HG02852 (cell line): Measurements from ENCODE around the gene DISP1.

Experiments used
- ATAC-seq: cut with Tn5 transposase; IDR thresholded peaks from one replicate; pipeline ENCODE4 v1.9.1; 2021; ENCODE audit warnings: mild to moderate bottlenecking, moderate library complexity; ENCODE audit not compliant: unreplicated experiment

The DISP1 gene

DNA sequence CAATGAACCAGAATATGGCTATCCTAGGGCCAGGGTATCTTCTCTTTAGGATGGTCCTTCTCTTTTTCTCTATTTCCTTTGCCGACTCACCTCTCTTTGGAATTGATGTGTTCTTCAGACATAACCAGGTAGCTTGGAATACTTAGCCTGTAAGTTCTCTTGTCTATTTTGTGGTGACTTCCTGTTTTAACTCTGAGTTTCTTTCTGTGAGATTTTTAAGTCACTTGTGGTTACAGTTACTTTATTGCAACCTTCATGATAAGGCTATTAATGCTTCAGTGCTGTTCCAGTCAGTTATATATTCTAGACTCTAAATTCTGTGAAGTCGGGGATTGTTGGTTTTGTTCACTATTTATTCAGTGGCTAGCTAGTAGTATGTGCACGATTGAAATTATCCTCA, 46.2 kb downstream of the DISP1 start:
- ATAC-seq: no peak
